SK-N-SH (cell line): ENCODE measurements around the gene PDGFRA.

Experiments used
- CTCF ChIP-seq: fragments of 200-600 bp; sonication (generic); IDR thresholded peaks from 2 replicates; pipeline ENCODE4 v1.6.1; 2017; ENCODE audit warnings: antibody characterized with exemption, mild to moderate bottlenecking, moderate library complexity
- EP300 ChIP-seq, 2 experiments: IDR thresholded peaks; 2 replicates each; pipeline versions ENCODE4 v1.4.0 to v1.6.1; 2012; ENCODE audit warnings: borderline replicate concordance in 1 of 2, low read depth in 1 of 2, low read length in 1 of 2
- GABPA ChIP-seq: IDR thresholded peaks from 2 replicates; pipeline ENCODE4 v1.4.0; 2012; ENCODE audit warnings: low read depth, mild to moderate bottlenecking
- MXI1 ChIP-seq: IDR thresholded peaks from 2 replicates; pipeline ENCODE4 v1.6.1; 2012; ENCODE audit warnings: mild to moderate bottlenecking, low read depth, low read length, improper control_type of control experiment
- NFIC ChIP-seq: IDR thresholded peaks from 2 replicates; pipeline ENCODE4 v1.4.0; 2012; ENCODE audit warnings: borderline replicate concordance
- POLR2AphosphoS5 ChIP-seq: IDR thresholded peaks from 2 replicates; pipeline ENCODE4 v1.6.1; 2012; ENCODE audit warnings: low read depth, low read length
- RAD21 ChIP-seq: IDR thresholded peaks from 2 replicates; pipeline ENCODE4 v1.6.1; 2012; ENCODE audit warnings: mild to moderate bottlenecking, low read length
- RCOR1 ChIP-seq: fragments of 150-350 bp; IDR thresholded peaks from 2 replicates; pipeline ENCODE4 v1.6.1; 2017; ENCODE audit warnings: antibody characterized with exemption, low read length
- SIN3A ChIP-seq: IDR thresholded peaks from 2 replicates; pipeline ENCODE4 v1.6.1; 2012; ENCODE audit warnings: low read depth, mild to moderate bottlenecking, low read length, moderate library complexity, borderline replicate concordance
- TAF1 ChIP-seq: IDR thresholded peaks from 2 replicates; pipeline ENCODE4 v1.6.1; 2012; ENCODE audit warnings: low read depth, mild to moderate bottlenecking, low read length, moderate library complexity, borderline replicate concordance
- TCF12 ChIP-seq: IDR thresholded peaks from 2 replicates; pipeline ENCODE4 v1.4.0; 2012
- TEAD4 ChIP-seq: IDR thresholded peaks from 2 replicates; pipeline ENCODE4 v1.4.0; 2012; ENCODE audit warnings: mild to moderate bottlenecking, borderline replicate concordance; ENCODE audit not compliant: insufficient read depth
- TF ChIP-seq, protein P1 (sequence below): IDR thresholded peaks from 2 replicates; pipeline ENCODE4 v1.4.0; 2012; ENCODE audit warnings: low read depth
- TF ChIP-seq, protein P2 (sequence below): IDR thresholded peaks from 2 replicates; pipeline ENCODE4 v1.6.1; 2012; ENCODE audit warnings: mild to moderate bottlenecking, low read depth, low read length, moderate library complexity

- TF ChIP-seq CTCF = no peak
- TF ChIP-seq TEAD4 = no peak
- no peak for TF ChIP-seq EP300 (IDR thresholded peaks at IDR 0.05; ENCODE audit: borderline replicate concordance in 1 of 2, low read depth in 1 of 2, low read length in 1 of 2)
- TF ChIP-seq TAF1 = no peak
- TF ChIP-seq RCOR1 = no peak
- TF ChIP-seq, protein P1, sequence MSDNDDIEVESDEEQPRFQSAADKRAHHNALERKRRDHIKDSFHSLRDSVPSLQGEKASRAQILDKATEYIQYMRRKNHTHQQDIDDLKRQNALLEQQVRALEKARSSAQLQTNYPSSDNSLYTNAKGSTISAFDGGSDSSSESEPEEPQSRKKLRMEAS = no peak
- TF ChIP-seq NFIC = no peak
- no peak for TF ChIP-seq POLR2AphosphoS5
- TF ChIP-seq RAD21 = no peak
- TF ChIP-seq SIN3A = no peak
- TF ChIP-seq, protein P2, sequence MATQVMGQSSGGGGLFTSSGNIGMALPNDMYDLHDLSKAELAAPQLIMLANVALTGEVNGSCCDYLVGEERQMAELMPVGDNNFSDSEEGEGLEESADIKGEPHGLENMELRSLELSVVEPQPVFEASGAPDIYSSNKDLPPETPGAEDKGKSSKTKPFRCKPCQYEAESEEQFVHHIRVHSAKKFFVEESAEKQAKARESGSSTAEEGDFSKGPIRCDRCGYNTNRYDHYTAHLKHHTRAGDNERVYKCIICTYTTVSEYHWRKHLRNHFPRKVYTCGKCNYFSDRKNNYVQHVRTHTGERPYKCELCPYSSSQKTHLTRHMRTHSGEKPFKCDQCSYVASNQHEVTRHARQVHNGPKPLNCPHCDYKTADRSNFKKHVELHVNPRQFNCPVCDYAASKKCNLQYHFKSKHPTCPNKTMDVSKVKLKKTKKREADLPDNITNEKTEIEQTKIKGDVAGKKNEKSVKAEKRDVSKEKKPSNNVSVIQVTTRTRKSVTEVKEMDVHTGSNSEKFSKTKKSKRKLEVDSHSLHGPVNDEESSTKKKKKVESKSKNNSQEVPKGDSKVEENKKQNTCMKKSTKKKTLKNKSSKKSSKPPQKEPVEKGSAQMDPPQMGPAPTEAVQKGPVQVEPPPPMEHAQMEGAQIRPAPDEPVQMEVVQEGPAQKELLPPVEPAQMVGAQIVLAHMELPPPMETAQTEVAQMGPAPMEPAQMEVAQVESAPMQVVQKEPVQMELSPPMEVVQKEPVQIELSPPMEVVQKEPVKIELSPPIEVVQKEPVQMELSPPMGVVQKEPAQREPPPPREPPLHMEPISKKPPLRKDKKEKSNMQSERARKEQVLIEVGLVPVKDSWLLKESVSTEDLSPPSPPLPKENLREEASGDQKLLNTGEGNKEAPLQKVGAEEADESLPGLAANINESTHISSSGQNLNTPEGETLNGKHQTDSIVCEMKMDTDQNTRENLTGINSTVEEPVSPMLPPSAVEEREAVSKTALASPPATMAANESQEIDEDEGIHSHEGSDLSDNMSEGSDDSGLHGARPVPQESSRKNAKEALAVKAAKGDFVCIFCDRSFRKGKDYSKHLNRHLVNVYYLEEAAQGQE = no peak
- TF ChIP-seq TCF12 = no peak
- TF ChIP-seq MXI1 = no peak
- TF ChIP-seq GABPA = no peak
Measured at GRCh38 chr4:54184581-54184980, 44.5 kb upstream of the PDGFRA start.
